Stomach (tissue), 4 donors: ENCODE results near the gene ATP6V0A4.

Experiments
- POLR2A ChIP-seq, 4 donors: fragments of 450-650 bp; IDR thresholded peaks; one replicate each; pipeline ENCODE4 v1.6.1; 2016; ENCODE audit warnings: antibody characterized with exemption in 4 of 4, control low read depth in 2 of 4, mild to moderate bottlenecking in 1 of 4, moderate library complexity in 1 of 4
- TF ChIP-seq, protein P1 (sequence below), 7 experiments: fragments of 450-650 bp in 4 of 7; fragments of 200-600 bp in 3 of 7; sonication (generic) in 3 of 7; IDR thresholded peaks; one replicate each; pipeline ENCODE4 v1.5.1; 2016 to 2019; ENCODE audit warnings: antibody characterized with exemption in 7 of 7, control low read depth in 2 of 7, mild to moderate bottlenecking in 1 of 7

- TF ChIP-seq, protein P1, sequence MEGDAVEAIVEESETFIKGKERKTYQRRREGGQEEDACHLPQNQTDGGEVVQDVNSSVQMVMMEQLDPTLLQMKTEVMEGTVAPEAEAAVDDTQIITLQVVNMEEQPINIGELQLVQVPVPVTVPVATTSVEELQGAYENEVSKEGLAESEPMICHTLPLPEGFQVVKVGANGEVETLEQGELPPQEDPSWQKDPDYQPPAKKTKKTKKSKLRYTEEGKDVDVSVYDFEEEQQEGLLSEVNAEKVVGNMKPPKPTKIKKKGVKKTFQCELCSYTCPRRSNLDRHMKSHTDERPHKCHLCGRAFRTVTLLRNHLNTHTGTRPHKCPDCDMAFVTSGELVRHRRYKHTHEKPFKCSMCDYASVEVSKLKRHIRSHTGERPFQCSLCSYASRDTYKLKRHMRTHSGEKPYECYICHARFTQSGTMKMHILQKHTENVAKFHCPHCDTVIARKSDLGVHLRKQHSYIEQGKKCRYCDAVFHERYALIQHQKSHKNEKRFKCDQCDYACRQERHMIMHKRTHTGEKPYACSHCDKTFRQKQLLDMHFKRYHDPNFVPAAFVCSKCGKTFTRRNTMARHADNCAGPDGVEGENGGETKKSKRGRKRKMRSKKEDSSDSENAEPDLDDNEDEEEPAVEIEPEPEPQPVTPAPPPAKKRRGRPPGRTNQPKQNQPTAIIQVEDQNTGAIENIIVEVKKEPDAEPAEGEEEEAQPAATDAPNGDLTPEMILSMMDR (IDR thresholded peaks at IDR 0.05), result no peak
- no peak for TF ChIP-seq POLR2A (IDR thresholded peaks at IDR 0.05)
These were observed 71.7 kb downstream of the ATP6V0A4 start for GRCh38 chr7:138726288-138726687.
